Esophagus squamous epithelium (tissue), 4 donors: ENCODE results near the gene CDK5RAP2.

Source experiments
- CTCF ChIP-seq, 6 experiments: fragments of 450-650 bp in 4 of 6; fragments of 200-600 bp in 2 of 6; sonication (generic) in 2 of 6; IDR thresholded peaks; one replicate each; pipeline ENCODE4 v1.5.1; 2016 to 2019; ENCODE audit warnings: antibody characterized with exemption in 6 of 6, mild to moderate bottlenecking in 4 of 6, moderate library complexity in 4 of 6
- POLR2A ChIP-seq, 4 donors: fragments of 450-650 bp; IDR thresholded peaks; one replicate each; pipeline ENCODE4 v1.6.1; 2017; ENCODE audit warnings: antibody characterized with exemption in 4 of 4, mild to moderate bottlenecking in 4 of 4, moderate library complexity in 3 of 4

GRCh38 chr9:120441426-120442307 is 138.3 kb downstream of the CDK5RAP2 start:
- TF ChIP-seq CTCF (IDR thresholded peaks at IDR 0.05) = no peak
- TF ChIP-seq POLR2A (IDR thresholded peaks at IDR 0.05) = no peak
